A549 (cell line): Measurements from ENCODE around the gene TSHZ2.

ENCODE experiments used
- MAZ ChIP-seq: fragments of 150-350 bp; IDR thresholded peaks from 2 replicates; pipeline ENCODE4 v1.6.1; 2014; ENCODE audit warnings: antibody characterized with exemption, low read depth, low read length, borderline replicate concordance
- NR3C1 ChIP-seq: fragments of >200 bp; sonication (Bioruptor Twin); formaldehyde crosslinking; IDR thresholded peaks from 3 replicates; pipeline ENCODE4 v1.6.1; 2017
- POLR2A ChIP-seq: IDR thresholded peaks from 2 replicates; pipeline ENCODE4 v1.6.1; 2012; ENCODE audit warnings: mild to moderate bottlenecking, low read length
- RNF2 ChIP-seq: fragments of 200-600 bp; sonication (generic); IDR thresholded peaks from 2 replicates; pipeline ENCODE4 v1.6.1; 2016; ENCODE audit warnings: low read depth, mild to moderate bottlenecking, antibody characterized with exemption, moderate library complexity, borderline replicate concordance
- TP53 ChIP-seq: fragments of 250-450 bp; sonication (Bioruptor Pico); IDR thresholded peaks from 2 replicates; pipeline ENCODE4 v1.5.0; 2021; ENCODE audit warnings: mild to moderate bottlenecking, moderate library complexity
- TF ChIP-seq, protein P1 (sequence below): fragments of >200 bp; sonication (Bioruptor Twin); formaldehyde crosslinking; IDR thresholded peaks from 3 replicates; pipeline ENCODE4 v1.5.1; 2016
- TF ChIP-seq, protein P2 (sequence below): fragments of 450-650 bp; IDR thresholded peaks from 2 replicates; pipeline ENCODE4 v1.6.1; 2014; ENCODE audit warnings: antibody characterized with exemption

DNA sequence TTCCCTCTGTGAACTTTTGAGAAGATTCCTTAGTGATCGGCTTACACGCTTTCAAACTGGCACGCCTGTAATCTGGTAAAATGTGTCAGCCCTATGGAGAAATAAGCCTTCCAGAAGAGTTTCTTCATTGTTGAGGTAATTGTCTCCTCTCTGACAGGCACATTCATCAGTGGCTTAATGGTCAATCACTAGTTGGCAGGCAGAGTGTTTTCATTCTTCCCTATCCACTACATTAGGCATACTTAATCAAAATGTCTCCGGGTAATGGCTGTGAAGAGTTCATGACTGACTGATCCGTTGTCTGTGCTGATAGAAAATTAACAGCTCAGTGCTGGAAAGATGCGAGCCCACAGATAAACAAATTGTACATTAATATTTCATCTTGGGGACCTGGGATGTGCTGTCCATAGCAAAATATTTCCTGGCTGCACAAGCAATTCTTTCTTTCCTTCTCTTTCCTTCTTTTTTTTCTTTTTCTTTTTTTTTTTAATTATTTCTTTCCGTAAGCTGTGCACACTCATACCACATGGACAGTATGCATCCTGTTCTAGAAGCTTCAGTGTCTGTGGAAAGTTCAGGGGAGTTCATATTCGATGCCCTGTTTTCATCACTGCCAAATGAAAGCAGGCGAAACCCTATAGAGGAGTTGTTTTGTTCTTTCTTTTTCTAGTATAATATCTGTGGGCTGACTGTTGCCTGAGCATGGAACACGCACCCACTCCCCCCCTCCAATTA, 31.4 kb downstream of the TSHZ2 start:
- TF ChIP-seq, protein P1, sequence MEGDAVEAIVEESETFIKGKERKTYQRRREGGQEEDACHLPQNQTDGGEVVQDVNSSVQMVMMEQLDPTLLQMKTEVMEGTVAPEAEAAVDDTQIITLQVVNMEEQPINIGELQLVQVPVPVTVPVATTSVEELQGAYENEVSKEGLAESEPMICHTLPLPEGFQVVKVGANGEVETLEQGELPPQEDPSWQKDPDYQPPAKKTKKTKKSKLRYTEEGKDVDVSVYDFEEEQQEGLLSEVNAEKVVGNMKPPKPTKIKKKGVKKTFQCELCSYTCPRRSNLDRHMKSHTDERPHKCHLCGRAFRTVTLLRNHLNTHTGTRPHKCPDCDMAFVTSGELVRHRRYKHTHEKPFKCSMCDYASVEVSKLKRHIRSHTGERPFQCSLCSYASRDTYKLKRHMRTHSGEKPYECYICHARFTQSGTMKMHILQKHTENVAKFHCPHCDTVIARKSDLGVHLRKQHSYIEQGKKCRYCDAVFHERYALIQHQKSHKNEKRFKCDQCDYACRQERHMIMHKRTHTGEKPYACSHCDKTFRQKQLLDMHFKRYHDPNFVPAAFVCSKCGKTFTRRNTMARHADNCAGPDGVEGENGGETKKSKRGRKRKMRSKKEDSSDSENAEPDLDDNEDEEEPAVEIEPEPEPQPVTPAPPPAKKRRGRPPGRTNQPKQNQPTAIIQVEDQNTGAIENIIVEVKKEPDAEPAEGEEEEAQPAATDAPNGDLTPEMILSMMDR, result no peak
- TF ChIP-seq MAZ, result no peak
- TF ChIP-seq RNF2, result no peak
- no peak for TF ChIP-seq POLR2A
- TF ChIP-seq TP53 (CRISPR knock-in tag), result no peak
- TF ChIP-seq, protein P2, sequence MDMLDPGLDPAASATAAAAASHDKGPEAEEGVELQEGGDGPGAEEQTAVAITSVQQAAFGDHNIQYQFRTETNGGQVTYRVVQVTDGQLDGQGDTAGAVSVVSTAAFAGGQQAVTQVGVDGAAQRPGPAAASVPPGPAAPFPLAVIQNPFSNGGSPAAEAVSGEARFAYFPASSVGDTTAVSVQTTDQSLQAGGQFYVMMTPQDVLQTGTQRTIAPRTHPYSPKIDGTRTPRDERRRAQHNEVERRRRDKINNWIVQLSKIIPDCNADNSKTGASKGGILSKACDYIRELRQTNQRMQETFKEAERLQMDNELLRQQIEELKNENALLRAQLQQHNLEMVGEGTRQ, result no peak
- TF ChIP-seq NR3C1, result no peak
